ENCODE measurements around the gene CSNK1D.
A peak's percentile ranks its signal among the peaks of the same experiment; 100 is the strongest.

Gene CSNK1D

GRCh38 chr17:82249896-82250581, 23.5 kb downstream of the CSNK1D start:
- DNase-seq, result no peak

- DNase-seq, result no peak
These were observed 24.5 kb downstream of the CSNK1D start for GRCh38 chr17:82248815-82249674.

- DNase-seq, result no peak
These were observed 25.4 kb downstream of the CSNK1D start for GRCh38 chr17:82247856-82248671.

GRCh38 chr17:82247182-82247823, 26.2 kb downstream of the CSNK1D start:
- DNase-seq, result no peak

GRCh38 chr17:82246365-82247181, 26.9 kb downstream of the CSNK1D start:
- DNase-seq, result no peak

- DNase-seq, result no peak
These were observed 27.5 kb downstream of the CSNK1D start for GRCh38 chr17:82246040-82246364.

- no peak for DNase-seq
These were observed 28.1 kb downstream of the CSNK1D start for GRCh38 chr17:82245134-82246039.

GRCh38 chr17:82244413-82245133, 28.9 kb downstream of the CSNK1D start:
- DNase-seq, result no peak

GRCh38 chr17:82243648-82244412, 29.7 kb downstream of the CSNK1D start:
- DNase-seq, result no peak

GRCh38 chr17:82242977-82243647, 30.4 kb downstream of the CSNK1D start:
- no peak for DNase-seq

GRCh38 chr17:82242698-82242976, 30.9 kb downstream of the CSNK1D start:
- DNase-seq, result no peak

- DNase-seq, result no peak
These were observed 31.4 kb downstream of the CSNK1D start for GRCh38 chr17:82241926-82242697.

GRCh38 chr17:82241183-82241925, 32.1 kb downstream of the CSNK1D start:
- DNase-seq, result peak; percentile 35

- no peak for DNase-seq
These were observed 32.9 kb downstream of the CSNK1D start for GRCh38 chr17:82240506-82241182.

GRCh38 chr17:82239926-82240505, 33.5 kb downstream of the CSNK1D start:
- no peak for DNase-seq

- no peak for DNase-seq
These were observed 34.0 kb downstream of the CSNK1D start for GRCh38 chr17:82239401-82239925.

Measured in CD4-positive, alpha-beta T cell treated with Interleukin-21 for 1 hour (primary cell).